ENCODE results near the gene F7. TPM values are rescaled to one million over a fixed set of nuclear protein-coding genes. Genes with fewer than 3 reads are reported as not detected.
"Not testable (repeated sequence)": the region's sequence is repeated elsewhere in the genome, so short reads cannot be mapped to it uniquely, and the experiment has no call there.

F7 gene
- polyA plus RNA-seq, 1 donor = 38.1 TPM

GRCh38 chr13:113157206-113157928 lies 51.8 kb downstream of the F7 start:
- peaks cover 15% of the 10 kb centered on the region for H3K4me1 ChIP-seq (ENCODE audit: control insufficient read depth, insufficient read depth, low read length)
- H3K27me3 ChIP-seq (ENCODE audit: control insufficient read depth, insufficient read depth, low read length) = peaks cover 14% of the 10 kb centered on the region
- DNase-seq = no peak
- H3K4me3 ChIP-seq (ENCODE audit: low read length) = no peak overlapping the region
- no CpG with 5 or more reads among the region's 12 CpGs for WGBS (ENCODE audit: insufficient coverage, low lambda C conversion rate)
- H3K27ac ChIP-seq (ENCODE audit: low read length) = no peak overlapping the region
- peaks cover 3% of the 10 kb centered on the region for H3K9me3 ChIP-seq (ENCODE audit: control insufficient read depth, low read depth, low read length)
- H3K36me3 ChIP-seq (ENCODE audit: control insufficient read depth, insufficient read depth, low read length) = no peaks in the 10 kb centered on the region

- Histone ChIP-seq H3K27me3 (ENCODE audit: control insufficient read depth, insufficient read depth, low read length) (peaks cover 20% of the 10 kb centered on the region), H3K27ac (ENCODE audit: low read length) (no peak within 1 kb of the TSS), H3K4me1 (ENCODE audit: control insufficient read depth, insufficient read depth, low read length) (peaks cover 17% of the 10 kb centered on the region), H3K36me3 (ENCODE audit: control insufficient read depth, insufficient read depth, low read length) (no peaks in the 10 kb centered on the region), H3K9me3 (ENCODE audit: control insufficient read depth, low read depth, low read length) (peaks cover 3% of the 10 kb centered on the region), H3K4me3 (ENCODE audit: low read length) (no peak within 1 kb of the TSS)
- peak; percentile 39 to 74 for DNase-seq
- WGBS (ENCODE audit: insufficient coverage, low lambda C conversion rate) = 60% methylated on average over 2 of the region's 16 CpGs
Observed at GRCh38 chr13:113157929-113158747, 52.5 kb downstream of the F7 start, which contains the start of gene PROZ. Gene PROZ (plus strand): TSS chr13:113158648. CDS start chr13:113158661, 13 bp downstream.

- H3K36me3 ChIP-seq (ENCODE audit: control insufficient read depth, insufficient read depth, low read length) = no peaks in the 10 kb centered on the region
- WGBS (ENCODE audit: insufficient coverage, low lambda C conversion rate) = no CpG with 5 or more reads among the region's 7 CpGs
- H3K4me1 ChIP-seq (ENCODE audit: control insufficient read depth, insufficient read depth, low read length) = peaks cover 14% of the 10 kb centered on the region
- peaks cover 3% of the 10 kb centered on the region for H3K9me3 ChIP-seq (ENCODE audit: control insufficient read depth, low read depth, low read length)
- DNase-seq = no peak
- H3K27me3 ChIP-seq (ENCODE audit: control insufficient read depth, insufficient read depth, low read length) = peaks cover 25% of the 10 kb centered on the region
- H3K27ac ChIP-seq (ENCODE audit: low read length) = no peak overlapping the region
- no peak overlapping the region for H3K4me3 ChIP-seq (ENCODE audit: low read length)
Observed at GRCh38 chr13:113158946-113159345, 53.4 kb downstream of the F7 start.

GRCh38 chr13:113159701-113160100 lies 54.1 kb downstream of the F7 start:
- no peak overlapping the region for H3K4me3 ChIP-seq (ENCODE audit: low read length)
- DNase-seq = no peak
- peaks cover 14% of the 10 kb centered on the region for H3K4me1 ChIP-seq (ENCODE audit: control insufficient read depth, insufficient read depth, low read length)
- H3K27me3 ChIP-seq (ENCODE audit: control insufficient read depth, insufficient read depth, low read length) = peaks cover 25% of the 10 kb centered on the region
- peaks cover 3% of the 10 kb centered on the region for H3K9me3 ChIP-seq (ENCODE audit: control insufficient read depth, low read depth, low read length)
- no peaks in the 10 kb centered on the region for H3K36me3 ChIP-seq (ENCODE audit: control insufficient read depth, insufficient read depth, low read length)
- H3K27ac ChIP-seq (ENCODE audit: low read length) = no peak overlapping the region
- no CpG with 5 or more reads among the region's 20 CpGs for WGBS (ENCODE audit: insufficient coverage, low lambda C conversion rate)

GRCh38 chr13:113160983-113161382 lies 55.4 kb downstream of the F7 start:
- H3K4me3 ChIP-seq (ENCODE audit: low read length) = no peak overlapping the region
- peaks cover 14% of the 10 kb centered on the region for H3K4me1 ChIP-seq (ENCODE audit: control insufficient read depth, insufficient read depth, low read length)
- H3K27ac ChIP-seq (ENCODE audit: low read length) = no peak overlapping the region
- no peaks in the 10 kb centered on the region for H3K36me3 ChIP-seq (ENCODE audit: control insufficient read depth, insufficient read depth, low read length)
- H3K9me3 ChIP-seq (ENCODE audit: control insufficient read depth, low read depth, low read length) = no peaks in the 10 kb centered on the region
- no CpG with 5 or more reads among the region's 12 CpGs for WGBS (ENCODE audit: insufficient coverage, low lambda C conversion rate)
- DNase-seq = no peak
- H3K27me3 ChIP-seq (ENCODE audit: control insufficient read depth, insufficient read depth, low read length) = peaks cover 25% of the 10 kb centered on the region

GRCh38 chr13:113161433-113161832 lies 55.8 kb downstream of the F7 start:
- peaks cover 25% of the 10 kb centered on the region for H3K27me3 ChIP-seq (ENCODE audit: control insufficient read depth, insufficient read depth, low read length)
- H3K36me3 ChIP-seq (ENCODE audit: control insufficient read depth, insufficient read depth, low read length) = no peaks in the 10 kb centered on the region
- no CpG with 5 or more reads among the region's 16 CpGs for WGBS (ENCODE audit: insufficient coverage, low lambda C conversion rate)
- no peaks in the 10 kb centered on the region for H3K9me3 ChIP-seq (ENCODE audit: control insufficient read depth, low read depth, low read length)
- H3K27ac ChIP-seq (ENCODE audit: low read length) = no peak overlapping the region
- H3K4me1 ChIP-seq (ENCODE audit: control insufficient read depth, insufficient read depth, low read length) = peaks cover 14% of the 10 kb centered on the region
- H3K4me3 ChIP-seq (ENCODE audit: low read length) = no peak overlapping the region
- DNase-seq = no peak

GRCh38 chr13:113161975-113162374 lies 56.4 kb downstream of the F7 start:
- H3K36me3 ChIP-seq (ENCODE audit: control insufficient read depth, insufficient read depth, low read length); DNase-seq; H3K27ac ChIP-seq (ENCODE audit: low read length); H3K9me3 ChIP-seq (ENCODE audit: control insufficient read depth, low read depth, low read length); H3K4me3 ChIP-seq (ENCODE audit: low read length): not testable (repeated sequence)
- Histone ChIP-seq H3K4me1 (ENCODE audit: control insufficient read depth, insufficient read depth, low read length) (peaks cover 14% of the 10 kb centered on the region), H3K27me3 (ENCODE audit: control insufficient read depth, insufficient read depth, low read length) (peaks cover 25% of the 10 kb centered on the region)
- no CpG with 5 or more reads among the region's 13 CpGs for WGBS (ENCODE audit: insufficient coverage, low lambda C conversion rate)

- DNase-seq = no peak
- Histone ChIP-seq H3K4me3 (ENCODE audit: low read length) (no peak overlapping the region), H3K27me3 (ENCODE audit: control insufficient read depth, insufficient read depth, low read length) (peaks cover 25% of the 10 kb centered on the region)
Observed at GRCh38 chr13:113162783-113163685, 57.4 kb downstream of the F7 start.

GRCh38 chr13:113164492-113164891 lies 58.9 kb downstream of the F7 start:
- no peak overlapping the region for H3K4me3 ChIP-seq (ENCODE audit: low read length)
- H3K27me3 ChIP-seq (ENCODE audit: control insufficient read depth, insufficient read depth, low read length) = peaks cover 25% of the 10 kb centered on the region
- peaks cover 6% of the 10 kb centered on the region for H3K4me1 ChIP-seq (ENCODE audit: control insufficient read depth, insufficient read depth, low read length)
- no peaks in the 10 kb centered on the region for H3K9me3 ChIP-seq (ENCODE audit: control insufficient read depth, low read depth, low read length)
- no peak overlapping the region for H3K27ac ChIP-seq (ENCODE audit: low read length)
- DNase-seq = no peak
- no CpG with 5 or more reads among the region's 12 CpGs for WGBS (ENCODE audit: insufficient coverage, low lambda C conversion rate)
- no peaks in the 10 kb centered on the region for H3K36me3 ChIP-seq (ENCODE audit: control insufficient read depth, insufficient read depth, low read length)

More at GRCh38 chr13:113162783-113163685, 57.4 kb downstream of the F7 start:
- no peaks in the 10 kb centered on the region for H3K36me3 ChIP-seq (ENCODE audit: control insufficient read depth, insufficient read depth, low read length)
- no CpG with 5 or more reads among the region's 25 CpGs for WGBS (ENCODE audit: insufficient coverage, low lambda C conversion rate)
- H3K4me1 ChIP-seq (ENCODE audit: control insufficient read depth, insufficient read depth, low read length) = peaks cover 11% of the 10 kb centered on the region
- H3K9me3 ChIP-seq (ENCODE audit: control insufficient read depth, low read depth, low read length) = no peaks in the 10 kb centered on the region
- H3K27ac ChIP-seq (ENCODE audit: low read length) = no peak overlapping the region

- Histone ChIP-seq H3K9me3 (ENCODE audit: control insufficient read depth, low read depth, low read length) (no peaks in the 10 kb centered on the region), H3K36me3 (ENCODE audit: control insufficient read depth, insufficient read depth, low read length) (peaks cover 4% of the 10 kb centered on the region), H3K27ac (ENCODE audit: low read length) (no peak overlapping the region), H3K4me3 (ENCODE audit: low read length) (no peak overlapping the region), H3K4me1 (ENCODE audit: control insufficient read depth, insufficient read depth, low read length) (peaks cover 16% of the 10 kb centered on the region), H3K27me3 (ENCODE audit: control insufficient read depth, insufficient read depth, low read length) (peaks cover 13% of the 10 kb centered on the region)
- WGBS (ENCODE audit: insufficient coverage, low lambda C conversion rate) = 100% methylated on average over 3 of the region's 10 CpGs
- DNase-seq = no peak
Observed at GRCh38 chr13:113166266-113166665, 60.7 kb downstream of the F7 start.
